ENCODE data around the gene ALAS1.

DNA sequence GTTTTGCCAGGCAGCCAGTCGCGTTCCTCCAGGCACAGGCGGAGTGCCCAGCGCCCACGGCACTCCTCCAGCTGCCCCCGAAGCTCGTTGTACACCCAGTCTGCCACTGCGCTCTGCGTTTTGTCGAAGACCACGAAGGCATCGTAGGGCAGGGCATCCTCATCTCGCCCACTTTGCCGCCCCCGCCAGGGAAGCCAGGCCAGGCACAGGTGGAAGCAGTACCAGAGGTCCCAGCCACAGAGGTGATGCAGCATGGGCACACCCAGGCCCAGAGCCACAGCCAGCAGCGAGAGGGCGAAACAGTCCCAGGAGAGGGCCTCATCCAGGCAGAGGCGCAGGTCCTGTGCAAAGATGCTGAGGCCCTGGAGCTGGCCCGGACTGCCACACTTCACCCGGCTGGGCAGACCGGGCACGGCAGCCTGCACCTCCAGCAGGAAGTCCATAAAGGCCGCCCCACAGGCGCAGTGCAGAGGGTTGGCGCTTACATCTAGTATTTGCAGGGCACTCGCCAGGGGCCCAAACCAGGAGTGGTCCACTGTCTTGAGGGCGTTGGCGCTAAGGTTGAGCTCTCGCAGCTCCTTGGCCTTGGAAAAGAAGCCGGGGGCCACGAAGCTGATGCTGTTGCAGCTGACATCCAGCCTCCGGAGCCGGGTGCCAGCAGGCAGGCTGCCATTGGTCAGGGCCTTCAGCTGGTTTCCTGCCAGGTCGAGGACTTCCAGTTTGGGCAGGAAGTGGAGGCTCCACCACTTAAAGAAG lies 23.8 kb downstream of the ALAS1 start:
- TF ChIP-seq, protein P1, sequence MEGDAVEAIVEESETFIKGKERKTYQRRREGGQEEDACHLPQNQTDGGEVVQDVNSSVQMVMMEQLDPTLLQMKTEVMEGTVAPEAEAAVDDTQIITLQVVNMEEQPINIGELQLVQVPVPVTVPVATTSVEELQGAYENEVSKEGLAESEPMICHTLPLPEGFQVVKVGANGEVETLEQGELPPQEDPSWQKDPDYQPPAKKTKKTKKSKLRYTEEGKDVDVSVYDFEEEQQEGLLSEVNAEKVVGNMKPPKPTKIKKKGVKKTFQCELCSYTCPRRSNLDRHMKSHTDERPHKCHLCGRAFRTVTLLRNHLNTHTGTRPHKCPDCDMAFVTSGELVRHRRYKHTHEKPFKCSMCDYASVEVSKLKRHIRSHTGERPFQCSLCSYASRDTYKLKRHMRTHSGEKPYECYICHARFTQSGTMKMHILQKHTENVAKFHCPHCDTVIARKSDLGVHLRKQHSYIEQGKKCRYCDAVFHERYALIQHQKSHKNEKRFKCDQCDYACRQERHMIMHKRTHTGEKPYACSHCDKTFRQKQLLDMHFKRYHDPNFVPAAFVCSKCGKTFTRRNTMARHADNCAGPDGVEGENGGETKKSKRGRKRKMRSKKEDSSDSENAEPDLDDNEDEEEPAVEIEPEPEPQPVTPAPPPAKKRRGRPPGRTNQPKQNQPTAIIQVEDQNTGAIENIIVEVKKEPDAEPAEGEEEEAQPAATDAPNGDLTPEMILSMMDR (IDR thresholded peaks at IDR 0.05), result no peak
- TF ChIP-seq POLR2A (IDR thresholded peaks at IDR 0.05), result no peak

Measured in lower leg skin (tissue), 3 donors.